ENCODE results near the gene SEC24A.
"Not testable (repeated sequence)": the region's sequence is repeated elsewhere in the genome, so short reads cannot be mapped to it uniquely, and the experiment has no call there.

Gene SEC24A

DNA sequence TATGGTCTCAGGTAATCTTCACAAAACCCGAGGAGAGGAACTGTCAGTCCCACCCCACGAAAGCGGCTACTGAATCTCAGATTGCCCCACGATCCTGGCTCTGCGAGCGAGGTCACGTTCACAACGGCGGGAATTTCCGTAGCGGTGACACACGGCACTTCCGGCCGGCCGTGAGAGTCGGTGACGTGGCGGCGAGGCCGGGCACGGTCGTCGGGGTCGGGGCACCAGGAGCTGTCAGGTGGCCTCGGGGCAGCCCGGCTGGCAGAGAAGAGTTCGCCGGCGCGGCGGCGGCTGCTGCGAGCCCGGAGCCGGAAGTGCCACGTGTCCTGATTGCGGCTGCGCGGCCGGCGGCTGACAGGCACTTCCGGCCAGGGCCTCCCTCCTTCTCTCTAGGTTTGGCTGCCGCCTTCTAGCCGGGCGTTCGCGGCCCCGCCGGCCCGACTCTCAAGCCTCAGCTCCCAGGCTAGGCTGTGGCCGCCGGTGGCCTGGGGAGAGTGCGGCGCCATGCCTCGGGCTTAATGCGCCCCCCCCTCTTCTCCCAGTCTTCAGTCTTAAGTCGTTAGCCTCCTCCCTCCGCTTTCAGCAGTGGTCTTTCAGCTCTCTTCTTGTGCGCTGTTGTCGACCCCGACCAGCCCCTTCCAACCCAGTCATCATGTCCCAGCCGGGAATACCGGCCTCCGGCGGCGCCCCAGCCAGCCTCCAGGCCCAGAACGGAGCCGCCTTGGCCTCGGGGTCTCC is at the start of gene SEC24A:
Gene SEC24A (plus strand): TSS at position 361 of the 738 bp plus-strand sequence. CDS start 292 bp downstream, at position 653.
- DNase-seq (ENCODE audit: low spot score): peak; percentile 92

DNA sequence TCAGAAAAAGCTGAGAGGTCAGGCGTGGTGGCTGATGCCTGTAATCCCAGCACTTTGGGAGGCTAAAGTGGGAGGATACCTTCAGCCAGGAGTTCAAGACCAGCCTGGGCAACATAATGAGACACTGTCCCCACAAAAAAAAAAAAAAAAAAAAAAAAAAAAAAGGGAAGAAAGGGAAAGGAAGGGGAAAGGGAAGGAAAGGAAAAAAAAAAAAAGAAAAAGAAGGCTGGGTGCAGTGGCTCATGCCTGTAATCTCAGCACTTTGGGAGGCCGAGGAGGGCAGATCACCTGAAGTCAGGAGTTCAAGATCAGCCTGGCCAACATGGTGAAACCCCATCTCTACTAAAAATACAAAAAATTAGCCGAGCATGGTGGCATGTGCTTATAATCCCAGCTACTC is 48.8 kb upstream of the SEC24A start:
- DNase-seq (ENCODE audit: low spot score): not testable (repeated sequence)

DNA sequence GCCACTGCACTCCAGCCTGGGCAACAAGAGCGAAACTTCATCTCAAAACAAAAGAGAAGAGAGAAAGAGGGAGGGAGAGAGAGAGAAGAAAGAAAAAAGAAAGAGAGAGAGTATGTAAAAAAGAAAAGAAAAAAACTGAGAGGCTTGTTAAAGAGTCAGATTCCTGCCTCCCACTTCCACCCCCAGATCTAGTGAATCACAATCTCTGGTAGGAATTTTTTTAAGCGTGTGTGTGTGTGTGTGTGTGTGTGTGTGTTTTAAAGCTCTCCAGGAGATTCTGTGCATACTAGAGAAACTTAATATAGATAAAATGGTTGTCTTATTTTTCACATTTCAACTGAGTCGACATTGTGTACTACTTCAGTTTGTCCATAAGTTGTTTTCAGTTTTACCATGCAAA is 48.0 kb upstream of the SEC24A start:
- DNase-seq (ENCODE audit: low spot score): no peak

DNA sequence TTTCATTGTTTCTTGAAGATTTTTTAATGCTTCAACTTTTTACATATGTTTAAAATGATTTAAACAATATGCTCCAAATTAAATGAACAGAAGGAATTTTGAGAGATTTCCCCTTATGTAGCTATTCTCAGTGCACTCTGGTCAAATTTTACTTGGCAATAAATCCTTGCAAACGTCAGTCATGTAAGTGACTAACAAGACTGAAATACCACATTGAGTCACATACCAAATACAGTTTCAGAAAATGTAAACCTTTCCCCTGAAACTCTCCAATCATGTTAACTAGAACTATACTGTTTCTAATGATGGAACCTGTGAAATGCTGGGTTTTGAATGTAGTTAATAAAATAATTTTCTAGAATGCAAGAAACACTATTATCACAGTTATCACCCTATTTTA is 45.5 kb upstream of the SEC24A start:
- DNase-seq (ENCODE audit: low spot score): no peak

DNA sequence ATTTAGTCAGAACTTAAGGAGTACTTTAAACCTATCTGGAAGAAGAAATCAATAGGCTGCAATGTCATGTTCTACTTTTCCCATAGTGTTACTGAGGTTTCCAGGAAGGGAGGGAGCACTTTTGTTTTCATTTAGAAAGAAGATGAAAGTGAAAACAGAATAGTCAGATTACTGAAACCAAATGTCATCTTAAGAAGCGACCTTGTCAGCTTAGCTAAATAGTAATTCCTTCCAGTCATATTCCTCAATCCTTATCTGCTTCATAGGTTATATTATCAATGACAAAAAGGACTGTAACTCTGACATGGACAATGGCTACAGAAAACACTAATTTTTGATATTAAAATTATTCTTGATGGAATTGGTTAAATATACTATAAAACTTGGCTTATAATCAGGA is 43.7 kb upstream of the SEC24A start:
- no peak for DNase-seq (ENCODE audit: low spot score)

DNA sequence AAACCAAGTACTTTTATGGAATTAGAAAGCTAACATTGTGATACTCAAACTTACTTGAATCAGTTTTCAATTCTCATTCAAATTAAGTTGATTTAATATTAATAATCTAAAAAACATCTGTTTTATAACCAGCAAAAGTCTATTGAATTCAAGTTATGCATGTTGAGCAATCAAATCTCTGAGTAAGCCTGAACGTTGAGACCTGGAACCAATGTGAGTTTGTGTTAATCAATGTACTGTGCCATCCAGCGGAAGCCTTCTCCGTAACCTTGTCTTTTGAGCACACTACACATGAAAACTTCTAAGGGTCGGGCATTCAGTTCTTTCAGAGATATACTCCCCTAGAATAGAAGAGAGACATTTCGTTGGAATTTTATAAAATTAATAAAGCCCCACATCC is 41.9 kb upstream of the SEC24A start:
- DNase-seq (ENCODE audit: low spot score): no peak

DNA sequence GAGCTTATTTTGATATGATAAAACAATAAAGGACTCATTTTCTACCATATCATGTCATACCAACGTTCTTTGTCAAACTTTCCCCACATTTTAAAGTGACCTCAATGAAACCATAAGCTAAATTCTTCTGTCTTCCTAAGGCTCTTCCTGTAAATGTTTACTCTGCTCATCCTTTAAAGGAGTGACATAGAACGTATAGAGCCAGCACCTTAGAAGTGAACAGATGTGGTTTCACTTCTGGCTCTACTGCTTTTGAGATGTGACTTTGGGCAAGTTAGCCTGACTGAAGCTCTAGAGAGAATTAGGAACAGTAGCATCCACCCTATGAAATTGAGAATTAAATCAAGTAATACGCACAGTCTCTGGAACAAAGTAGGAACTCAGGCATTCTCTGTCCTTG is 40.0 kb upstream of the SEC24A start:
- DNase-seq (ENCODE audit: low spot score): no peak

DNA sequence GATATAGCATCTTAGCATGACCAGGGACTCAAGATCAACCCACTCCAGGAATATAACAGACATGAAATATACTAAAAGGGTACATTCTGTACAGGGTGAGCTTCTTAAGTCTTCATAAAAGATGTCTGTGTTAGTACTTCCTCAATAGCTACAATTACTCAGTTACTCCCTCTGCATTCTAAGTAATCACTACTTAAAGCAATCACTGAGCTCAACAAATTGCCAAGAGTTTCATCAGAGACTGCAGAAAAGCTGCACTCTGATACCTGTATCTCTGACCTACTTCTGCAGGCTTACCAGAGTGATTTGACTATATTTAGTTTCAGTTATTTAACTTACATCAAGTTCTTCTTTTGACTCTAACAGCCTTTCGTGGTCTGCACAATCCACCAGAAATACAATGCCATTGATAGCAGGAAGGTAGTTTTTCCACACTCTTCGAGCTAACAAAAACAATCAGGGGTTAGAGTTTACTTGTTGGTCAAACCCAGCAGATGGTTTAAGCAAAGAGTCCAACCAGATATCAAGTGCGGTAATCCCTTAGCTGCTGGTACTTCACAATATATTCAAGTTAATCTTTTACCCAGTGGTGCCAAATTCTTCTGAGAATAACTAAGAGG is 39.2 kb upstream of the SEC24A start:
- no peak for DNase-seq (ENCODE audit: low spot score)

DNA sequence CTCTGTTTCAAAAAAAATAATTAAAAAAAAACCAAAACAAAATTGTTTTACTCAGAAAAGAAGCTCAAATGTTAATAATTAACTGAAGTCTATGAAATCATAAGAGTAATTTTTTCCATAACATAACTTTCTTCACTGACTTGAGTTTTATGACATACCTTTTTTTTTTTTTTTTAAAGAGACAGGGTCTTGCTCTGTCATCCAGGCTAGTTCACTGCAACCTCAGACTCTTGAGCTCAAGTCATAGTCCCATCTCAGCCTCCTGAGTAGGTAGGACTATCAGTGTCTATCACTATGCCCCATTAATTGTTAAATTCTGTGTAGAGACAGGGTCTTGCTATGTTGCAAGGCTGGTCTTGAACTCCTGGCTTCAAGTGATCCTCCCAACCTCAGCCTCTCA is 37.9 kb upstream of the SEC24A start:
- DNase-seq (ENCODE audit: low spot score): no peak

DNA sequence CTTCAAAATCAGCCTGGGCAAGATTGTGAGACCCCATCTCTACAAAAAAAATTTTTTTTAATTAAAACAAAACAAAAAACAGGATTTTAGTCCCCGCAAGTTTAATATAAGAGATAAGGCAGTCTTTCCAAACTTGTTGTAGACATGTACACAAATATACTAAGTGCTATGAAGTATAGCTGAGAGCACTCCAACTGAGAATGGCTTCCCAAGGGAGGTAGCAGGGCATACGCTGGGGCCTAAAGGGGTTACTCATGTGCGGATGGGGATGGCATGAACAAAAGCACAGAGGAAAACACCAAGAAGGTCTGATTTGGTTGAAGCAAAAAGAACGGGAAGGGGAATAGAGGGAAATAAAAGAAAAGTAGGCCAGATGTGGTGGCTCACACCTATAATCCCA is 37.1 kb upstream of the SEC24A start:
- DNase-seq (ENCODE audit: low spot score): no peak

DNA sequence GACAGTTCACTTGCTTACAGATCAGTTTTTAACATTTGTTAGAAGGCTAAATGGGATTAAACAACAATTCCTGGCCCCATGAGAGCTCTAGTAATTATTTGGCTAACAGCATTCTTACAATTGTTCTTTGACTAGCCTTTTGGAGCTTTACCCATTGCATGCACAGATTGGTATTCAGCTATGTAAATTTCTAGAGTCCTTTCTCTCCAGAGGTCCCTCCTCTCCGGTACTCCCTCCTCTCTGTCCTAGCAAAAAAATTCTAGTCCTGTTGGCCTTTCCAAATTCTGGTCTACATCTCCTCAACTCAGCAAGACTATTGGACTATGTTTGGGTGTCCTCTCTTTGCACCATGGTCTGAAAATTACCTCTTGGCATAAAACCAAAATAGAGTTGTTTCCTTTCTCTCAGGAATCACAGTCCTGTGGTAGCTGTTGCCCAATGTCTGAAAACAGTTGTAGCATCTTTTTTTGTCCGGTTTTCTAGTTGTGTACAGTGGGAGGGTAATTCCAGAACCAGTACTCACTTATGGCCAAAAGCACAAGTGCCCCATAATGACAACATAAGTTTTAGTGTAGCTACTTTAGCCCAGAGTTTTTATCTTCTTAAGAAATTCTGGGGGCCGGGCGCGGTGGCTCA is 34.0 kb upstream of the SEC24A start:
- DNase-seq (ENCODE audit: low spot score): no peak

DNA sequence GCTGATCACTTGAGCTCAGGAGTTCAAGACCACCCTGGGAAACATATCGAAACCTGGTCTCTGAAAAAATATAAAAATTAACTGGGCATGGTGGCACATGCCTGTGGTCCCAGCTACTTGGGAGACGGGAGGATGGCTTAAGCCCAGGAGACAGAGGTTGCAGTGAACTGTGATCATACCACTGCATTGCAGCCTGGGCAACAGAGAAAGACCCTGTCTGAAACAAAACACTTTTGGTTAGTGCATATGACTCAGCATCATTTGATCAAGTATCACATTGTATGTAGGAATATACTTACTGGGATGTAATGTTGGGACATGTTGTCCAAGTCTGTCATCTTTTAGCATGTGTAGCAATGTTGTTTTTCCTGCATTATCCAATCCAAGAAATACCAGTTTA is 28.0 kb upstream of the SEC24A start:
- DNase-seq (ENCODE audit: low spot score): no peak

DNA sequence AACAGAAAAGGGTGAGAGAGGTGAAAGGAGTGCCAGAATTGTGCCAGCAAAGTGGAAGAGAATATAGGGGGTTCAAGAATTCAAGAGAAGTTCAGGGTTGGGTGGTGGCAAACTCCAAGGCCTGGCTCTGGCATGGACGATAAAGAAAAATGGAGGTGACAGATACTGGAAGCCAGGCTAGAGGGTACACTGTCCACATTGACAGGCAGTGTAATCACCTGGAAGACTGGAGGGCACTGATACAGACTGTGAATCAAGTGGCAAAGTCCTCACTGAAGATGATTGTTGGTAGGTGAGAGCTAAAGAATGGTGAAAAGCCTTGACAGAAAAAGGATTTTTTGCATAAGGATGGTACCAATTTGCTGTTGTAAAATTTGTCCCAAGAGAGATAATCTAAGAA is 23.0 kb upstream of the SEC24A start:
- DNase-seq (ENCODE audit: low spot score): no peak

DNA sequence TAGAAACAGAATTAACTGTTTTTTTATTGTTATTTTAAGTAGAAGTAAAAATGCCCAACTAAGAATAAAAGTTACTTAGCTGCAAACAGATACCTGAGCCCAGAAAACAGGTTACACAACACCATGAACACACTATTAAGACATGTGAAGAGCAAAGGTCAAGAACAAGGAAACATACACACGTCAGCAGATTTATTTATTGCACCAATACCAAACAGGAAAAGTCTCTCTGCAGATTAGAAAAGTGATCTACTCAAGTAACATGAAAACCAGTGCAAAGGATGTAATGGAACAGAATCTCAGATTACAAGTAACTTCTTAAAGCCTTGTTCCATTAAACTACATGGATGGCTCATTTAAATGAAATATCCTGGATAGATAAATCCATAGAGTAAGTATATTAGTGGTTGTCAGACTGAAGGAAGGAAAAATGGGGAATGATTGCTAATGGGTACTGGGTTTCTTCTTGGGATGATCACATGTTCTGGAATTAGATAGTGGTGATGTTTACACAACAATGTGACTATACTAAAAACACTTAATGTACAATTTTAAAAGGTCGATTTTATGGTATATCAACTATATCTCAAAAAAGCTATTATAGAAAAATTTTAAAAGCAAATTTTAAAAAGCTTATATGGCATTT is 22.1 kb upstream of the SEC24A start:
- no peak for DNase-seq (ENCODE audit: low spot score)

DNA sequence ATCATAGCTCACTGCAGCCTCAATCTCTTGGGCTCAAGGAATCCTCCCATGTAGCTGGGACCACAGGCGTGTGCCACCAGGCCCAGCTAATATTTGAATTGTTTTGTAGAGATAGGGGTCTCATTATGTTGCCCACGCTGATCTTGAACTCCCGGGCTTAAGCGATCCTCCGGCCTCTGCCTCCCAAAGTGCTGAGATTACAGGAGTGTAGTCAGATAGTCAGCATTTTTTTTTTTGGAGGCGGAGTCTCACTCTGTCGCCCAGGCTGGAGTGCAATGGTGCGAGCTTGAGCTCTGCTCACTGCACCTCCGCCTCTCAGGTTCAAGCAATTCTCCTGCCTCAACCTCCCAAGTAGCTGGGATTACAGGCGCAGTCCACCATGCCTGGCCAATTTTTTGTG is 14.4 kb upstream of the SEC24A start:
- DNase-seq (ENCODE audit: low spot score): no peak

DNA sequence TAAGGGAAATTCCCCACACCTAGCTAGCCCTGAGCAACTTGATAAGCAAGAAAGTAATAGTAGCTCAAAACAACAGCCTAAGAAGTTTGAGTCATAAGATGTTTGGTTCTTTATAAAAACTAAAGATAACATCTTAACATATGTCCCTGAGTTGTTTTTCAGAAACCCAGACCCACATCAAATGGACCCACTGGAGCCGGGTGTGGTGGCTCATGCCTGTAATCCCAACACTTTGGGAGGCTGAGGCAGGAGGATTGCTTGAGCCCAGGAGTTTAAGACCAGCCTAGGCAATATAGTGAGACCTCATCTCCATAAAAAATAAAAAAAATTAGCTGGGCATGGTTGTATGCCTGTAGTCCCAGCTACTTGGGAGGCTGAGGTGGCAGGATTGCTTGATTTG is 13.2 kb upstream of the SEC24A start:
- DNase-seq (ENCODE audit: low spot score): not testable (repeated sequence)

DNA sequence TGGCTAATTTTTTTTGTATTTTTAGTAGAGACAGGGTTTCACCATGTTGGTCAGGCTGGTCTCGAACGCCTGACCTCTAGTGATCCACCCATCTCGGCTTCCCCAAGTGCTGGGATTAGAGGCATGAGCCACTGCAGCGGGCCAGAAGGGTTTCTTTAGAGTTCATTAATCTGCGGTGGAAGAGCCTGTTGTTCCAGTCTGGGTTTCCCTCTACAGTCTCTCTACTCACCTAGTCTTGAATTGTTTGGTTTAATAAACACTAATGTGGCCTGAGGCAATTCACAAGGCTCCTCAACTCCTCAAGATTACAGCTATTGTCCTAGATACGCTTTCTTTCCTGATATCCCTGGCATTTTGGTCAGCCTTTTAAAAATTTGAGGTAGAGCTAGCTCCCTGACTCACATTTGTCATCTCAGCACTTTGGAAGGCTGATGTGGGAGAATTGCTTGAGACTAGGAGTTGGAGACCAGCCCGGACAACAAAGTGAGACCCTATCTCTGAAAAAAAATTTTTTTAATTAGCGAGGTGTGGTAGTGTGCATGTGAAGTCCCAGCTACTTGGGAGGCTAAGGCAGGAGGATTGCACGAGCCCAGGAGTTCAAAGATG is 11.4 kb upstream of the SEC24A start:
- DNase-seq (ENCODE audit: low spot score): no peak

DNA sequence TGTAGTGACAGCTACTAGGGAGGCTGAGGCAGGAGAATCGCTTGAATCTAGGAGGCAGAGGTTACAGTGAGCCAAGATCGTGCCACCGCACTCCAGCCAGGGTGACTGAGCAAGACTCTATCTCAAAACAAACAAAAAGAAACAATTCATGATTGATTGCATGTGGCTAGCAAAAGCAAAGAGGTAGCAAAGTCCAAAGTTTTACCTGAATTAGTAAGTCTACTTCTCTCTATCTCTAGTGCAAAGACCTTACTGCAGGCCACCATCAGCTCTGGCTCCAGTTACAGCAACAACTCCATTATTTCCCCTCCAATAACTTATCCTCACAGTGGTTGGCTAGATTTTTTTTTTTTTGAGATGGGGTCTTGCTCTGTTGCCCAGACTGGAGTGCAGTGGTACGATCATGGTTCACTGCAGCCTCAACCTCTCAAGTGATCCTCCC is 9.8 kb upstream of the SEC24A start:
- no peak for DNase-seq (ENCODE audit: low spot score)

DNA sequence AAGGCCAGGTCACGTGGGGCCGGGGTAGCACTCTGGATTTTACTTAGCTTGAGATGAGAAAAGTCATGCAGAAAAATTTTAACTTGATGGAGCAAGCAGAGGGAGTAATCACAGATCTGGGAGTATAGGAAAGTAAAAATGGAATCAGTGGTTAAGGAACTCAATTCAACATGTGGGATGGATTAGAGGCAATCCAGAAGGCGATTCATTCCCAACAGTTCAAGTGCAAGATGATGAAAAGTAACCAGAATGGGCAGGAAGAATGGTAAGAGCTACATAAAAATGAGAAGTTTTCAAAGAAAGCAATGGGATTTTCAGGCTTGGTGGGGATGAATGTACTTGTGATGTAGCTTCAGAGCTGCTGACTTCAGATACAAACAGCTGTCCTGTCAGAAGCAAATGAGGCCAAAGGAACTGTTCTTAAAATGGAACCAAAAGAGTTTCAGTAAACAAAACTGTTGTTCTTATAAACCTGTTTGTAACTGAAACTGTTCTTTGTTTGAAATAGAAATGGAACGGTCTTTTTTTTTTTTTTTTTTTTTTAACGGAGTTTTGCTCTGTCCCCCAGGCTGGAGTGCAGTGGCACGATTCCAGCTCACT is 5.6 kb upstream of the SEC24A start:
- DNase-seq (ENCODE audit: low spot score): no peak

DNA sequence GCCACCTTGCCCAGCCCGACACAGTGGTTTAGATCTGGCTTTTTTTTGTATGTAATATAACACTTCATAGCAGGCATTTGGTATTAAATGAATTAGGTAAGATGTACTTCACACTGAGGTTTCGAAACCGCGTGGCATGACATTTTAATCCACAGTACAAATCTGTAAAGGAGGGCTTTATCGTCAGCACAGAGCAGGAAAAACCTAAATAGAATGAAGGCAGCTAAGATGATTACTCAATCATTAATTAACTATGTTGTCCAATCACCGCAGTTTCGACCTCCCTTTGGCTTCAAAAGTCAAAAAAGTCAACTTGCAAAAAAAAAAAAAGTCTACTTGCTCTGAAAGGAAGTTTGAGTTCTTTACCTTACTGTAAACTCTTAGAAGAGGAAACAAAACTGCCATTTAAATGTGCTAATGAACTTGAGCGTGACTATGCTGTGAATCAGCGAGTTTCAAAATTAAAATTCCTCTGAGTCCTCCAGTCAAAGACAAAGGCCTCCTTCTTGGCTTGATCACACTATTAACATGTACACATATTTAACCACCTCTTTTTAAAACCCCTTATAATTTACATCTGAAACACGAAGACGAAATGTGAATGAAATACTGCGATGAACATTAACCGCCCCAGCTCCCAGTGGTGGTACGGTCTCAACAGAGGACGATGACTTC is 698 bp upstream of the SEC24A start:
- no peak for DNase-seq (ENCODE audit: low spot score)

DNA sequence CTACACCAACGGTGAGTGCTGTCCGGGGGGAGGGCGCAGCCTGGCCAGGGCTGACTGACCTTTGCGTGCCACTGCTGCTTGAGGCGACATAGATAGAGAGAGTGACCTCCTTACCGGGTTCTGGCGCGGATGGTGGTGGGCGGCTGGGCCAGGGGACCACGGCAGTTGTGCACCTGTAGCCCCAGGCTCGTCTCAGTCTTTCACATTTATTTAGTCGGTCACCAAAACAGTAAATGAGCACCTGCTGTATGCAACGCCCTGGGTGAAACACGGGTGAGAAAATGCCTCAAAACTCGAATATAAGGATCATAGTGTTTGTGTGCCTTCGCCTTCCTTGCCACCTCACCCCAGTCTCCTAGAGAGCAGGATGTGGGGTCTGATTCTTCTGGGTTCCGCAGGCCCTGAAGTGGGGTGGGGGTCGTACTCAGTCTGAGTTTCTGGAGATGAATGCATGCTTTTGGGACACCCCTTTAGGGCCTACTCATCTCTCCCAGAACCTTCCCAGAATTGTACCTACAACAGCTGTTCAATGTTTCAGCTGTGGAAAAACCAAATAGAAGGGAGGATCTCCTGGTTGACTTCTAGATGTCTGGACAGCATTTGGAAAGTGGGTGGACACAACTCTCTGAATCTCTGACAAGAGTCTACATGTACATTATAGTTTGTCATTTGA is 714 bp downstream of the SEC24A start:
- no peak for DNase-seq (ENCODE audit: low spot score)
